Aorta (tissue), 5 donors: ENCODE measurements around the gene SH3RF3. TPM values are rescaled to one million over a fixed set of nuclear protein-coding genes. Genes with fewer than 3 reads are reported as not detected.

Experiments used
- ATAC-seq: fragments of 200-7000 bp; cut with Tn5 transposase; one replicate; pipeline ENCODE4 v1.9.1; 2022; ENCODE audit warnings: moderate library complexity; ENCODE audit not compliant: low FRiP score
- DNase-seq, 2 donors: peaks; one replicate each; pipeline ENCODE4 v3.0.0-alpha.2; 2020
- H3K27ac ChIP-seq, 2 donors: one replicate each; pipeline ENCODE4 v1.5.1; 2013; ENCODE audit warnings: low read length in 2 of 2, mild to moderate bottlenecking in 2 of 2, moderate library complexity in 2 of 2, control low read depth in 1 of 2, inconsistent platforms in 1 of 2, low read depth in 1 of 2
- H3K27me3 ChIP-seq, 2 donors: one replicate each; pipeline ENCODE4 v1.6.1; 2013; ENCODE audit warnings: control low read depth in 1 of 2, low read length in 1 of 2, mild to moderate bottlenecking in 1 of 2, moderate library complexity in 1 of 2; ENCODE audit not compliant: insufficient read depth in 2 of 2, control insufficient read depth in 1 of 2
- H3K36me3 ChIP-seq, 2 donors: one replicate each; pipeline ENCODE4 v1.6.1; 2013; ENCODE audit warnings: control low read depth in 1 of 2, low read length in 1 of 2, mild to moderate bottlenecking in 1 of 2; ENCODE audit not compliant: insufficient read depth in 2 of 2, control insufficient read depth in 1 of 2
- H3K4me1 ChIP-seq, 2 donors: one replicate each; pipeline ENCODE4 v1.6.1; 2013; ENCODE audit warnings: low read length in 2 of 2, control low read depth in 1 of 2, mild to moderate bottlenecking in 1 of 2, moderate library complexity in 1 of 2; ENCODE audit not compliant: insufficient read depth in 2 of 2, control insufficient read depth in 1 of 2
- H3K4me3 ChIP-seq, 2 donors: one replicate each; pipeline ENCODE4 v1.5.1; 2013; ENCODE audit warnings: low read length in 2 of 2, control low read depth in 1 of 2, mild to moderate bottlenecking in 1 of 2
- H3K9me3 ChIP-seq: one replicate; pipeline ENCODE4 v1.6.1; 2013; ENCODE audit warnings: mild to moderate bottlenecking, low read length; ENCODE audit not compliant: control insufficient read depth
- WGBS, 2 donors: extraction: QIAGEN DNeasy Blood & Tissue Kit; methylation state at CpG; one replicate each; pipeline ENCODE4 v1.1.7; 2013; 5-methylcytosine and 5-hydroxymethylcytosine counted together
- intact Hi-C, 2 donors: fragments of 100-400 bp; cut with DNase I; formaldehyde crosslinking; loops; one replicate each; pipeline versions ENCODE4 v1.14.2 to v1.15.0; 2022
- polyA plus RNA-seq, 2 donors: library from polyadenylated mRNA; stranded (reverse); fragments of 200-250 nt; gene quantifications; one replicate each; pipeline ENCODE4 v1.2.3, GENCODE V29; 2013
- total RNA-seq, 2 donors: library from RNA; stranded (reverse); fragmentation: NEBNext Ultra II Directional; extraction: Animal tissue kit (Norgen Biotek cat#: 25700); gene quantifications; one replicate each; pipeline ENCODE4 v1.2.1, GENCODE V29; 2021
- donor health status: healthy with polysubstance abuse.
- donor health status: Bipolar disorder and iron deficiency.
- donor health status: DM: no; HTN: no; CAD: no.
- donor health status: DM: no; HTN: no; CAD: no.
- donor health status: DM: yes; HTN: yes; CAD: no.

The SH3RF3 gene
- total and polyA plus RNA-seq, 4 donors: 3.1 to 24.4 (median 18.0) TPM

DNA sequence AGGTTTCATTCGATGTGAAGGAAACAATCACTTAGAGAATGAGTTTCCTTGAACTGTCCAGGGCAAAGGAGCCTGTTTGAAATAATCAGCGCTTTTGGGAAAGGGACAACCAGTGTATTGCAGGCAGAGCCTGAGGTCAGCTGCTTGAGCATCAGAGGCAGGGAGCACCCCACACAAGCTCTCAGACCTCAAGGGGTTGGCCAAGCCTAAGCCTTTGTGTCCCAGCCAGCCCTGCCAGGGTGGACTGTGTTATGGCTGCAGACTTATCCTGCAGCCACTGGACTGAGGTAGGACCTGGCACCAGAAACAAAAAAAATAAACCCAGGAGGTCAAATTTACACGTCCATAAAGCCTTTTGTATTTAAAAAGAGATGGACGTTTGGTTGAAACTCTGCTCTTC lies 256.5 kb downstream of the SH3RF3 start:
- WGBS, 2 donors: 27 to 41% methylated on average over 4 of the region's 4 CpGs
- no peak overlapping the region for H3K27ac ChIP-seq

DNA sequence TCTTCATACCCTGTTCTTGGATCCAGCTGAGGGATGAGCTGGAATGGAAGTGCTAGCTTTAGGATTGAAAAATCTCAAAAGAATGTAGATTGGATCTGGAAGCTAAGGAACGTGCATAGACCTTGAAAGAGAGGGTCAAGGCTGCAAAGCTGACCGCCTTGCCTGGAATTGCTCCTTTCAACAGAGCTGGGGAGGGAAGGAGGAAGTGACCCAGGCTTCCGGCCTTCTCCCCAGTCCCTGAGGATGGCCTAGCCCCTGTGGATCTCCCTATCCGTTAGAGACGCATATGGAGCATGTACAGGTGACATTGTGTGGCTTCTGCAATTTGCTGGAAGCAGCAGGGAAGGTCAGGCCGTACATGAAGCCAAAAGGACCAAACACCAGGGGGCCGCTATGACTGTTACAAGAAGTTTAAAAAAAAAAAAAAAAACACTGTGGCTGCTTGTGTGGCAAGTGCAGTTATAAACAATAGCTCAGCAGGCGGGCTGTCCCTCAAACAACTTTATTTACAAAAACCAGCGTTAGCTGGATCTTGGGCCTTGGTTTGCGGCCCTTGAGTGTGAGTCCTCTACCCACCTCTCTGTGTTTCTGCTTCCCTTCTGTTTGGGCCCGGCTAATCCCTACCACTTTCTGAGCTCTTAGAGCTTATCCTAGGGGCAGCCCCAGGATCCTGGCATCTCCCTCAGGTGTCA lies 257.1 kb downstream of the SH3RF3 start:
- intact Hi-C loops: no loop called here
- H3K36me3 ChIP-seq: no peaks in the 10 kb centered on the region
- no peak overlapping the region for H3K4me3 ChIP-seq
- 79 to 87% methylated on average over 11 of the region's 11 CpGs for WGBS, 2 donors
- no peaks in the 10 kb centered on the region for H3K9me3 ChIP-seq
- ATAC-seq (no peak), DNase-seq (peak in 1 of 2 donors; percentile 40)
- H3K27me3 ChIP-seq: no peaks in the 10 kb centered on the region
- H3K27ac ChIP-seq: no peak overlapping the region
- H3K4me1 ChIP-seq: no peaks in the 10 kb centered on the region

More for the DNA sequence above, 256.5 kb downstream of the SH3RF3 start:
- Histone ChIP-seq H3K9me3 (no peaks in the 10 kb centered on the region), H3K27me3 (no peaks in the 10 kb centered on the region), H3K4me3 (no peak overlapping the region), H3K36me3 (no peaks in the 10 kb centered on the region), H3K4me1 (no peaks in the 10 kb centered on the region)
- DNase-seq (peak in 1 of 2 donors; percentile 22), ATAC-seq (no peak)
- intact Hi-C loops: no loop called here

- no peaks in the 10 kb centered on the region for H3K36me3 ChIP-seq
- ATAC-seq (no peak), DNase-seq (peak in 1 of 2 donors; percentile 55)
- no peaks in the 10 kb centered on the region for H3K9me3 ChIP-seq
- intact Hi-C loops: no loop called here
- H3K27ac ChIP-seq: no peak overlapping the region
- no peak overlapping the region for H3K4me3 ChIP-seq
- H3K27me3 ChIP-seq: no peaks in the 10 kb centered on the region
- H3K4me1 ChIP-seq: no peaks in the 10 kb centered on the region
- WGBS, 2 donors: 97 to 99% methylated on average over 4 of the region's 4 CpGs
Measured at GRCh38 chr2:109387221-109387735, 258.3 kb downstream of the SH3RF3 start.

DNA sequence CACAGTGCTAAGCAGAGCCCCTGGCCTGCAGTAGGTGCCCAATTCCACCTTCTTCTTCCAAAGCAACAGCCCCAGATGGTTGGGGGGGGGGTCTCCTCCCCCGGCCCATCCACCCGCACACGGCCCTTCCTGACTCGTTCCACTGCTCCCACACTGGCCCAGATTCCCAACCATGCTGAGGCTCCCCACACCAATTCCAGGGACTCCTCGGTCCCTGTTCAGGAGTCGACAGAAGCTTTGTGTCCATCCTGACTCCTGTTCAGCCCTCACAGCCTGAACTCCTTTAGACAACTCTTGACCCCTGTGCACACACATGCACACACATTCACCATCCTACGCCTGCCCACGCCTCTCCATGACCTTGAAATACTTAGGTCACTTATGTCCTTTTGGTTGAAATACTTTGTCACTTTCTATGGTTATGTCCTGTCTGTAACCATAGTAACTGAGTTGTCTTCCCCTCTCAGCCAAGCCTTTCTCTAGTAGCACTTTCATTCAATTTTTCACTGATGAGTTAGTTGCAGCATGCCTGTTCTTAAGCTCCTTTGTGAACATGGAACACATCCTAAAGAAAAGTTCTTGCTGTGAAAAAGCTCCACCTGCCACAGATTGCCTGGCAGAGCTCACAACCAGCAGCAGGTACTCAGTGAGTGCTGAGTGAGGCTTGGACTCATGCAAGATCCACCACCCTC lies 258.9 kb downstream of the SH3RF3 start:
- no peak overlapping the region for H3K27ac ChIP-seq
- no peak for ATAC-seq
- no peak overlapping the region for H3K4me3 ChIP-seq
- no peaks in the 10 kb centered on the region for H3K27me3 ChIP-seq
- peak in 1 of 2 donors; percentile 46 for DNase-seq
- no peaks in the 10 kb centered on the region for H3K4me1 ChIP-seq
- H3K9me3 ChIP-seq: no peaks in the 10 kb centered on the region
- no peaks in the 10 kb centered on the region for H3K36me3 ChIP-seq
- intact Hi-C loops: no loop called here
- 76 to 82% methylated on average over 8 of the region's 8 CpGs for WGBS, 2 donors

DNA sequence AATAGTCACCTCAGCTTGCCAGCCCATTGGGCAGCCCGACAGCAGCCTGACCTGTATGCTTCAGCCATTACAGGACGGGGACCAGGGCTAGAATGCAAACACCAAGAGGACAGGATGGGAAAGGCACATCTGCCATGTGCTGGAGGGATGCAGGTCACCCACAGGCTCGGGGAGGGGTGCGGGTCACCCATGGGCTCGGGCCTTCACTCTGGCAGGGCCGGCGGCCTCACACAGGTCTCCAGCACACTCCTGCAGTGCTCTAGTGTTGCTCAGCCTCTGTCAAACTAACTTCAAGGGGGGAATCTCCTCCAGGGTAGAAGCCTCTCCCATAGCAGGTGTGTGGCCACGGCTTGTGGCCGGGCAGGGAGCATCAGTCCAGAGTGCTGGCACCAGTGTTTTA lies 262.2 kb downstream of the SH3RF3 start:
- ATAC-seq: no peak
- H3K27ac ChIP-seq: no peak overlapping the region
- no peaks in the 10 kb centered on the region for H3K36me3 ChIP-seq
- H3K9me3 ChIP-seq: no peaks in the 10 kb centered on the region
- H3K27me3 ChIP-seq: no peaks in the 10 kb centered on the region
- H3K4me1 ChIP-seq: no peaks in the 10 kb centered on the region
- 88 to 94% methylated on average over 9 of the region's 9 CpGs for WGBS, 2 donors
- intact Hi-C loops: no loop called here
- H3K4me3 ChIP-seq: no peak overlapping the region
- DNase-seq: no peak

DNA sequence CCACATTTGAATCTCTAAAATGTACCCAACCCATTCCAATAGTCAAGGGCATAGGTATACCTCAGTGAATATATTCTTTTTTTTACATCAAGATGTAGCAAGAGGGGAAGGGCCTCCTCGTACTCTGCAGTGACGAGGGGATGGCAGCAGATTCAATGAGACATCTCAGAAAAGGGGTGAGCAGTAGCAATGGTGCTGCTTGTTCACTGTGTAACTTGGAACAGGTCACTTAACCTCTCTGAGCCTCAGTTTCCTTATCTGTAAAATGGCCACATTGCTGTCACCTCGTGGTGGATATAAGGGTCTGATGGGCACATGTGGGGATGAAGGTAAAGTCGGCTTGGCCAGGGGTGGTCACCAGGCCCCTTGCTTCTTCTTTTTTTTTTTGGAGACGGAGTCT lies 263.1 kb downstream of the SH3RF3 start:
- no peaks in the 10 kb centered on the region for H3K36me3 ChIP-seq
- H3K27me3 ChIP-seq: no peaks in the 10 kb centered on the region
- intact Hi-C loops: no loop called here
- no peaks in the 10 kb centered on the region for H3K4me1 ChIP-seq
- ATAC-seq: no peak
- WGBS, 2 donors: 88 to 97% methylated on average over 5 of the region's 5 CpGs
- DNase-seq: no peak
- H3K9me3 ChIP-seq: no peaks in the 10 kb centered on the region
- no peak overlapping the region for H3K4me3 ChIP-seq
- H3K27ac ChIP-seq: no peak overlapping the region

GRCh38 chr2:109392816-109393661 lies 264.0 kb downstream of the SH3RF3 start:
- Histone ChIP-seq H3K4me1 (no peaks in the 10 kb centered on the region), H3K4me3 (no peak overlapping the region), H3K27me3 (no peaks in the 10 kb centered on the region), H3K9me3 (no peaks in the 10 kb centered on the region), H3K27ac (no peak overlapping the region), H3K36me3 (no peaks in the 10 kb centered on the region)
- WGBS, 2 donors: 68 to 70% methylated on average over 15 of the region's 15 CpGs
- intact Hi-C loops: no loop called here
- ATAC-seq (no peak), DNase-seq (no peak)

DNA sequence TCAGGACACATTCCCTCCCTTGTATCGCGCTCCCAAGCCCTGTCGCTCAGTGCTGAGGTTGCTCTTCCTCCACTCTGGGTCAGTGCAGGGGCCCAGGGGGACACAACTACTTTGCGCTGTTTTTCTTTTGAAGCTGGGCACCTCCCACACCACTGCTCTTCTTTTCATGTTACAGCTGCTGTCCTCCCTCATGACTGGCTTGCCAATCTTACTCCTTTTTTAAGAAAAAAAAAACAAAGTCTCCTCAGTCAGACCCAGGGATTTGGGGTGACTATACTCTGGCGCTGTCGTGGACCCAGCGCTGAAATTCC lies 264.6 kb downstream of the SH3RF3 start:
- H3K27ac ChIP-seq: no peak overlapping the region
- no peaks in the 10 kb centered on the region for H3K4me1 ChIP-seq
- DNase-seq (no peak), ATAC-seq (no peak)
- no peak overlapping the region for H3K4me3 ChIP-seq
- H3K27me3 ChIP-seq: no peaks in the 10 kb centered on the region
- H3K36me3 ChIP-seq: no peaks in the 10 kb centered on the region
- intact Hi-C loops: no loop called here
- H3K9me3 ChIP-seq: no peaks in the 10 kb centered on the region
- WGBS, 2 donors: 97% methylated on average over 7 of the region's 7 CpGs
